Stimulated activated naive CD8-positive, alpha-beta T cell treated with anti-CD3 and anti-CD28 coated beads, Interleukin-15, Interleukin-2, amounts not matched to agents 100 U/mL and 50 U/mL, for 24 hours (primary cell): ENCODE data around the gene SMCO3.
A peak's percentile ranks its signal among the peaks of the same experiment; 100 is the strongest.

Source experiments
- ATAC-seq: fragments of 150-1000 bp; cut with Tn5 transposase; one replicate; pipeline ENCODE4 v1.10.0; 2021
- DNase-seq: peaks from one replicate; pipeline ENCODE4 v3.0.0; 2021

Gene SMCO3

DNA sequence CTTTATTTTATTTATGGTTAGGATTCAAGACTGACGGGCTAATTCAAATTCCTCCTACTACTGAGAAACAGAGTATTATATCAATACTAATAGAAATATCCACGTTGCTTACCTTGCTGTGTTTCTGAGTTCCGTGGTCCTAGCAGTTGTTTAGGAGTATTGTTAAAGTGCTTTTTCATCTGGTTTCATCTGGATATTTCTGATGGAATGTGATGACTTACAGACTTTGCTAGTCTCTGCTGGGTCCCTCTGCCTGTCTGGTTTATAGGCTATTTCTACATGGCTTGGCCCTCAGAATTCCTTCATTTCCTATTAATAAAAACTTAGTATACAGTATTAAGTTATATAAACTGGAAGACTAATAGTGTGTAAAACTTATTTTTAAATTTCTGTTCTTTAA, at the start of gene SMCO3:
SMCO3 (minus strand) TSS at position 169 of the 400 bp plus-strand sequence. CDS start 7,502 bp downstream, outside the sequence.
- ATAC-seq (no peak), DNase-seq (no peak)

DNA sequence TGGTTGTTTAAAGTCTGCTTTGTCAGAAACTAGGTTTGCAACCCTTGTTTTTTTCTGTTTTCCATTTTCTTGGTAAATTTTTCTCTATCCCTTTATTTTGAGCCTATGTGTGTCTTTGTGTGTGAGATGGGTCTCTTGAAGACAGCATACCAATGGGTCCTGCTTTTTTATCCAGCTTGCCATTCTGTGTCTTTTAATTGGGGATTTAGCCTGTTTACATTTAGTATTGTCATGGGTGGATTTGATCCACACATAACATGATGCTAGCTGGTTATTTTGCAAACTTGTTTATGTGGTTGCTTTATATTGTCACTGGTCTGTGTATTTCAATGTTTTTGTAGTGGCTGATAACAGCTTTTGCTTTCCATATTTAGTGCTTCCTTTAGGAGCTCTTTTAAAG, 46.5 kb upstream of the SMCO3 start:
- ATAC-seq (no peak), DNase-seq (no peak)

GRCh38 chr12:14858513-14858912, 44.5 kb upstream of the SMCO3 start:
- no peak for DNase-seq
- no peak for ATAC-seq

DNA sequence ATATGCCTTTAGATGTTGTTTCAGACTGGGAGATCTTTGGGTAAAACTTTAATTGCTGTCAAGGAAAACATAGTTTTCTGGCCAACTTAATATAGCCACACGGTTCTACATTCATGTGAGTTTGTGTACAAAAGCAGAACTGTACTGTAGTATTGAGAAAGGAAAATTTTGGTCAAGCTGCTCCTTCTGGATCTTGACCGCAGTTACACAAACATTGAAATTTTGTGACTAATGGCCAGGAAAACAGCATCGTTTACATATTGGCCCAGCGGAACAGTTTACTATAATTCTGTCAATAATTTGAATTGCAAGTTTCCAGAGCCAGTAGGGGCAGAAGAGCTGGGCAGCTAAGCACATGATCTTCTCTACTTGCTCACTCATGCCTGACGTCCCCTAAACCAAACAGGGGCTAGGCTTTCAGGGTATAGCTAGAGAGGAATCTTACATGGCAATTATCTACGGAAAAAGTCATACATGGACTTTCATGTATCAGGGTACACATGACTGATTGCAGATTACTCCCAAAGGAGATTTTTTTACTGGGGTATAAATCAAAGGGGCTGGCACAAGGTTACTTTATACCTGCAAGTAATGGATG, 40.7 kb upstream of the SMCO3 start:
- ATAC-seq, result no peak
- DNase-seq, result no peak

- no peak for DNase-seq
Observed at GRCh38 chr12:14853961-14854360, 40.0 kb upstream of the SMCO3 start.

GRCh38 chr12:14852880-14853279, 38.9 kb upstream of the SMCO3 start:
- ATAC-seq (no peak), DNase-seq (no peak)

More at GRCh38 chr12:14853961-14854360, 40.0 kb upstream of the SMCO3 start:
- no peak for ATAC-seq

- DNase-seq, result no peak
- ATAC-seq, result no peak
Observed at GRCh38 chr12:14850929-14851663, 37.1 kb upstream of the SMCO3 start.

GRCh38 chr12:14849661-14850060, 35.7 kb upstream of the SMCO3 start:
- no peak for ATAC-seq
- DNase-seq, result no peak

GRCh38 chr12:14846876-14847580, 33.0 kb upstream of the SMCO3 start:
- no peak for ATAC-seq

GRCh38 chr12:14846042-14846587, 32.1 kb upstream of the SMCO3 start:
- ATAC-seq (peak; percentile 32), DNase-seq (no peak)

More at GRCh38 chr12:14846876-14847580, 33.0 kb upstream of the SMCO3 start:
- no peak for DNase-seq

DNA sequence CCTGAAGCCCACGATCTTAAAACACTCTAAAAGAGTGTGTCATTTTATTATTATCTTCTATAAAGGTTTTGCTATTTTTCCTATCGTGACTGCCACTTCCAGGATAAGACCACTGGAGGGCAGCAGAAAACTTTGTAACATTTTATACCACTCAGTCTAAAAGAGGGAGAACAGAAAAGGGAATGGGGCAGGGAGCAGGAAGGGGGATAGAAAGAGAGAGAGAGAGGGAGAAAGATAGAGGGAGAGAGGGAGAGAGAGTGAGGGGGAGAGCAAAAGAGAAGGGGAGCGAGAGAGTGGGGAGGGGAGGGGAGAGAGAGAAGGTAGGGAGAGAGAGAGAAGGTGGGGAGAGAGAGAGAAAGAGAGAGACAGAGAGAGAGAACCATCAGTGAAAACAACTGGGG, 31.4 kb upstream of the SMCO3 start:
- peak; percentile 32 for DNase-seq
- ATAC-seq, result peak; percentile 72

DNA sequence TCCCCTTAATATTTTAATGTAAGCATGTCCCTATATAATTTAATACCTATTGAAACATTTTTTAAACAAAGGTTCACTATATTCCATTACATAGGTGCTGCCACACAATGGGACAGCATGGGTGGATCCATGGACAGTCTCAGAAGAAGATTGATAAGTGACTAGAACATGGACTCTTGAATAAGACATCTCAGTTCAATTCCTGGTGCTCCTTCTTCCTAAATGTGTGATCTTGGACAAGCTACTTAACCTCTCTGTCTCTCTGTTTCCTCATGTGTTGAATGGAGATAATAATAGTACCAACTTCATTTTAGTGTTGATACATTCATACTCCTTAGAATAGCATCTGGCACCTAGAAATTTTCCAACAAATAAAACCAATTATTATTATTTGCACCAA, 30.4 kb upstream of the SMCO3 start:
- DNase-seq, result no peak
- ATAC-seq, result no peak

- DNase-seq (no peak), ATAC-seq (no peak)
Observed at GRCh38 chr12:14843425-14843887, 29.5 kb upstream of the SMCO3 start, which contains the start of gene ART4. Gene ART4 (minus strand): TSS chr12:14843526. CDS start chr12:14843113, 413 bp downstream.

- ATAC-seq (no peak), DNase-seq (no peak)
Observed at GRCh38 chr12:14842315-14842714, 28.3 kb upstream of the SMCO3 start.

DNA sequence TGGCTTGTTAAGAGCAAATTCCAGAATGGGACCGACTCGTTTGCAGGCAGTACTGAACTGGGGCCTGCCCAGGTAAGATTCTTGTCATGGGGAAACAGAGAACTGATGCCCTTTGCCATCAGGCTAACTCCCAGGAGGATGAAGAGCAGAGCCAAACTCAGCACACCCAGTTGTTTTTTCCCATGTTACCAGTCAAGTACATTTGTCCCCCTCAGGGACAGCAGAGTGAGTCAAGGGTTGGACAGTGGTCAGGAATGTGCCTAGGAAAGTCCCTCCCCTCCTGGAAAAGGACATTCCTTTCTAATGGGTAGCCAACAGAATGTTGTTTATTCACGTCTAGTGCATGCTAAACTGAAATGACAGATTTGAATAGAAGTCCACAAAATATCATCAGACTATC, 27.8 kb upstream of the SMCO3 start:
- ATAC-seq (no peak), DNase-seq (no peak)

- ATAC-seq, result no peak
- DNase-seq, result no peak
Observed at GRCh38 chr12:14840616-14841015, 26.6 kb upstream of the SMCO3 start.

DNA sequence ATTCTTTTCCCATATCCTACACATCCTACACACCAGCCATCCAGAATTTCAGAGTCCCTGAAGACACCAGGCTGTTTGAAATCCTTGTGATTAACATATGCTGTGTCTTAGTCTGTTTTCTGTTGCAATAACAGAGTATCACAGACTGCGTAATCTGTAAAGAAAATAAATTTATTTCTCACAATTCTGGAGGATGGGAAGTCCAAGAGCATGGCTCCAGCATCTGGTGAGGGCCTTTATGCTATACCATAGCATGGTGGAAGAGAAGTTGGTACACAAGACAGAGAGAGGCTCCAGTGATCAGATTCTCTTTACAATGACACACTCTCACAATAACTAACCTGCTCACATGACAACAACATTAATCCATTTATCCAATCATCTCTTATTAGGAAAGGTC, 25.3 kb upstream of the SMCO3 start:
- no peak for DNase-seq
- ATAC-seq, result no peak

- no peak for DNase-seq
- ATAC-seq, result no peak
Observed at GRCh38 chr12:14836336-14837210, 22.6 kb upstream of the SMCO3 start.

GRCh38 chr12:14834509-14834908, 20.5 kb upstream of the SMCO3 start:
- no peak for ATAC-seq
- no peak for DNase-seq

- DNase-seq, result no peak
- no peak for ATAC-seq
Observed at GRCh38 chr12:14833952-14834351, 20.0 kb upstream of the SMCO3 start.

DNA sequence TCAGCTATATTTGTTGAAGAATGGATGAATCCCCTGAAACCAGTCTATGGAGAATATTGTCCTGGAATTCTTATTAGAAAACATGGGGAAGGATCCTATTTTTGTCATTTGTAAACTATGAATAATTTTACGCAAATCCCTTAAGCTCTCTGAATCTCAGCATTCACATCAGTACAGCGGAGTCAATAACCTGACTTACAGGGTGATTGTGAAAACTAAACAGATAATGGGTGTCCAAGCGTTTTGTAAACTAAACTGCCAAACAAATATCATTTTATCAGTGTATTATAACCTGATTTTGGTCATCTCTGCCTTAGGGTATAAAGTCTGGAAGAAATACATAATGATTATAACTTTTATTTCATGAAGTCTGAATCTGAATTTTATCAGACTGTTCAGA, 19.4 kb upstream of the SMCO3 start:
- DNase-seq, result no peak
- no peak for ATAC-seq

GRCh38 chr12:14828892-14829291, 14.9 kb upstream of the SMCO3 start:
- ATAC-seq (no peak), DNase-seq (no peak)
